ENCODE measurements around the gene DELE1.

GRCh38 chr5:141908796-141909195, 14.9 kb upstream of the DELE1 start:
- TF ChIP-seq CTCF (IDR thresholded peaks at IDR 0.05) (no peak), EP300 (IDR thresholded peaks at IDR 0.05) (no peak)

All from suprapubic skin (tissue), 3 donors.